ENCODE data around the gene PIP4K2A.

DNA sequence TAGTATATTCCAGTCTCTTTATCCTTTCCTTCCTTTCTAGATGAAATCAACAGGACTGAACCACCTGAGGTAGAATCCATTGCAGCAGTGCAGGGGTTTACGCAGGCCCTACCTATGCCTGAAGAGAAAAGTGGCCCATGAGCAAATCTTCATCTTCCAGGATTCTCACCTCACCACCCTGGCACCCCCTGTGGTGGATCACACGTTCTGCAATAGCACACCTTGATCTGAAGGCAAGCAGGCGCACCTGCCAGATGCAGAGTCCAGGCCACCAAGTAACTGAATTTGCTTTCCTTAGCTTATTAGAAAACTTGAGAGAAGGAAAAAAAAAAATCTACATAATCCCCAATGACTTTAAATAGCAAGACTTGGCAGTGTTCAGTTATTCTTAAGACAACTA lies 121.4 kb downstream of the PIP4K2A start:
- TF ChIP-seq, protein P1, sequence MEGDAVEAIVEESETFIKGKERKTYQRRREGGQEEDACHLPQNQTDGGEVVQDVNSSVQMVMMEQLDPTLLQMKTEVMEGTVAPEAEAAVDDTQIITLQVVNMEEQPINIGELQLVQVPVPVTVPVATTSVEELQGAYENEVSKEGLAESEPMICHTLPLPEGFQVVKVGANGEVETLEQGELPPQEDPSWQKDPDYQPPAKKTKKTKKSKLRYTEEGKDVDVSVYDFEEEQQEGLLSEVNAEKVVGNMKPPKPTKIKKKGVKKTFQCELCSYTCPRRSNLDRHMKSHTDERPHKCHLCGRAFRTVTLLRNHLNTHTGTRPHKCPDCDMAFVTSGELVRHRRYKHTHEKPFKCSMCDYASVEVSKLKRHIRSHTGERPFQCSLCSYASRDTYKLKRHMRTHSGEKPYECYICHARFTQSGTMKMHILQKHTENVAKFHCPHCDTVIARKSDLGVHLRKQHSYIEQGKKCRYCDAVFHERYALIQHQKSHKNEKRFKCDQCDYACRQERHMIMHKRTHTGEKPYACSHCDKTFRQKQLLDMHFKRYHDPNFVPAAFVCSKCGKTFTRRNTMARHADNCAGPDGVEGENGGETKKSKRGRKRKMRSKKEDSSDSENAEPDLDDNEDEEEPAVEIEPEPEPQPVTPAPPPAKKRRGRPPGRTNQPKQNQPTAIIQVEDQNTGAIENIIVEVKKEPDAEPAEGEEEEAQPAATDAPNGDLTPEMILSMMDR (IDR thresholded peaks at IDR 0.05): no peak
- TF ChIP-seq POLR2AphosphoS5 (IDR thresholded peaks at IDR 0.05) (no peak), EP300 (IDR thresholded peaks at IDR 0.05; ENCODE audit: low read depth) (no peak)
